Esophagus muscularis mucosa (tissue), 4 donors: ENCODE data around the gene SYNDIG1. TPM values are rescaled to one million over a fixed set of nuclear protein-coding genes. Genes with fewer than 3 reads are reported as not detected.

ENCODE experiments used
- DNase-seq: peaks from one replicate; pipeline ENCODE4 v3.0.0-alpha.2; 2017; ENCODE audit errors: extremely low spot score
- H3K27ac ChIP-seq, 4 donors: fragments of 200-600 bp; sonication (generic); replicated peaks in 1 of 4; 1 replicate in 3 of 4; 2 replicates in 1 of 4; pipeline ENCODE4 v1.5.1; 2016 to 2019; ENCODE audit warnings: mild to moderate bottlenecking in 1 of 4
- H3K27me3 ChIP-seq, 4 donors: fragments of 200-600 bp; sonication (generic); one replicate each; pipeline versions ENCODE4 v1.5.1 to v1.6.0; 2016 to 2019
- H3K36me3 ChIP-seq, 4 donors: fragments of 200-600 bp; sonication (generic); one replicate each; pipeline ENCODE4 v1.5.1; 2016 to 2019
- H3K4me1 ChIP-seq, 4 donors: fragments of 200-600 bp; sonication (generic); one replicate each; pipeline ENCODE4 v1.5.1; 2016 to 2019
- H3K4me3 ChIP-seq, 4 donors: fragments of 200-600 bp; sonication (generic); 1 replicate in 2 of 4; 2 replicates in 2 of 4; pipeline ENCODE4 v1.5.1; 2016 to 2019; ENCODE audit warnings: mild to moderate bottlenecking in 4 of 4, moderate library complexity in 1 of 4
- H3K9me3 ChIP-seq, 4 donors: fragments of 200-600 bp; sonication (generic); 1 replicate in 3 of 4; 2 replicates in 1 of 4; pipeline ENCODE4 v1.5.1; 2016 to 2019
- EP300 ChIP-seq: sonication (generic); formaldehyde crosslinking; IDR thresholded peaks from one replicate; pipeline ENCODE4 v1.6.1; 2017; ENCODE audit warnings: antibody characterized with exemption
- POLR2A ChIP-seq: fragments of 450-650 bp; IDR thresholded peaks from one replicate; pipeline ENCODE4 v1.6.1; 2017; ENCODE audit warnings: antibody characterized with exemption, moderate library complexity, mild to moderate bottlenecking, low read depth
- POLR2AphosphoS5 ChIP-seq, 2 donors: sonication (generic); formaldehyde crosslinking; IDR thresholded peaks; one replicate each; pipeline ENCODE4 v1.6.1; 2017; ENCODE audit warnings: antibody characterized with exemption in 2 of 2
- WGBS: methylation state at CpG from one replicate; pipeline ENCODE4 v1.1.5; 2018; 5-methylcytosine and 5-hydroxymethylcytosine counted together
- intact Hi-C: fragments of 100-400 bp; cut with DNase I; formaldehyde crosslinking; loops from one replicate; pipeline ENCODE4 v1.15.1; 2023
- total RNA-seq, 4 donors: library from RNA; depleted of rRNA; stranded (reverse); fragments of >200 nt; gene quantifications; one replicate each; pipeline versions ENCODE4 v1.1.0 to v1.2.1, GENCODE V29; 2016
- TF ChIP-seq, protein P1 (sequence below), 3 experiments: fragments of 200-600 bp in 2 of 3; fragments of 450-650 bp in 1 of 3; sonication (generic) in 2 of 3; IDR thresholded peaks; one replicate each; pipeline ENCODE4 v1.5.1; 2017 to 2019; ENCODE audit warnings: antibody characterized with exemption in 3 of 3, mild to moderate bottlenecking in 2 of 3, moderate library complexity in 1 of 3

The SYNDIG1 gene
- total RNA-seq, 4 donors from 2014 or later, result not detected

DNA sequence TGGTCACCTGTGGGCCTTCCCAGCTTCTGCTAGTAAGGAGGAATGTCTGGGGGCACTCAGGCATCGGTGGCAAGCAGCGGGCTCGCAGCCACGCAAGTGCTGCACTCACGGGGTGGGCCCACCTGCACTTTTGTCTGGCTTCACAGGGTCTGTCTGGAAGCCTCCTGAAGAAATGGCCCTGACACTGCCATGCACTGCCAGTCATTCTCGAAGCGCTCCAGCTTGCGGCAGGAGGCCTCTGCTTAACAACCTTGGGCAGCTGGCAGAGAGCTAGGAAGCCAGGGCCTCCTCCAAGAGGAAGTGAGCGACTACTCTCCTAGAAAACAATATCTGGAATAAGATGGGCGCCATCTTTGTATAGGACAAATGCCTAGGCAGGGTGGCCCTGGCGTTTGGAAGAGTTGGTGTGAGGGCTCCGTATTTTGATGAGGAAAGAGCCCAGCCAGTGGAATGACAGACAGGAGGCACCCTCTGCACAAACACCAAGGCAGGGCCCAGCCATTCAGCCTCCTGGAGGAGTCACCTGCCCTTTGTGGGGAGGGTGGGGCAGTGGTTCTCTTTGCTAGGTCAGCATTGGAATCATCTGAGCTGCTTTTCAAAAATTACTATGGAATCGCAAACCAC is 113.9 kb downstream of the SYNDIG1 start:
- Histone ChIP-seq H3K4me1 (no peaks in the 10 kb centered on the region), H3K4me3 (no peak overlapping the region), H3K27me3 (peaks cover 0 to 22% (median 0%) of the 10 kb centered on the region in 4 donors), H3K36me3 (no peaks in the 10 kb centered on the region), H3K27ac (no peak overlapping the region), H3K9me3 (no peaks in the 10 kb centered on the region)
- DNase-seq, result peak; percentile 39
- intact Hi-C loops, result no loop called here
- WGBS, result 85% methylated on average over 13 of the region's 13 CpGs
- TF ChIP-seq EP300, result no peak
- no peak for TF ChIP-seq POLR2AphosphoS5 (IDR thresholded peaks at IDR 0.05)
- TF ChIP-seq, protein P1, sequence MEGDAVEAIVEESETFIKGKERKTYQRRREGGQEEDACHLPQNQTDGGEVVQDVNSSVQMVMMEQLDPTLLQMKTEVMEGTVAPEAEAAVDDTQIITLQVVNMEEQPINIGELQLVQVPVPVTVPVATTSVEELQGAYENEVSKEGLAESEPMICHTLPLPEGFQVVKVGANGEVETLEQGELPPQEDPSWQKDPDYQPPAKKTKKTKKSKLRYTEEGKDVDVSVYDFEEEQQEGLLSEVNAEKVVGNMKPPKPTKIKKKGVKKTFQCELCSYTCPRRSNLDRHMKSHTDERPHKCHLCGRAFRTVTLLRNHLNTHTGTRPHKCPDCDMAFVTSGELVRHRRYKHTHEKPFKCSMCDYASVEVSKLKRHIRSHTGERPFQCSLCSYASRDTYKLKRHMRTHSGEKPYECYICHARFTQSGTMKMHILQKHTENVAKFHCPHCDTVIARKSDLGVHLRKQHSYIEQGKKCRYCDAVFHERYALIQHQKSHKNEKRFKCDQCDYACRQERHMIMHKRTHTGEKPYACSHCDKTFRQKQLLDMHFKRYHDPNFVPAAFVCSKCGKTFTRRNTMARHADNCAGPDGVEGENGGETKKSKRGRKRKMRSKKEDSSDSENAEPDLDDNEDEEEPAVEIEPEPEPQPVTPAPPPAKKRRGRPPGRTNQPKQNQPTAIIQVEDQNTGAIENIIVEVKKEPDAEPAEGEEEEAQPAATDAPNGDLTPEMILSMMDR (IDR thresholded peaks at IDR 0.05), result no peak
- no peak for TF ChIP-seq POLR2A

GRCh38 chr20:24584078-24584477 is 114.6 kb downstream of the SYNDIG1 start:
- Histone ChIP-seq H3K27me3 (peaks cover 0 to 22% (median 0%) of the 10 kb centered on the region in 4 donors), H3K27ac (no peak overlapping the region), H3K4me3 (no peak overlapping the region), H3K36me3 (no peaks in the 10 kb centered on the region), H3K4me1 (no peaks in the 10 kb centered on the region), H3K9me3 (no peaks in the 10 kb centered on the region)
- WGBS, result 88% methylated on average over 8 of the region's 9 CpGs
- intact Hi-C loops, result no loop called here
- TF ChIP-seq, protein P1 (IDR thresholded peaks at IDR 0.05), result no peak
- TF ChIP-seq POLR2AphosphoS5 (IDR thresholded peaks at IDR 0.05) (no peak), EP300 (no peak), POLR2A (no peak)
- no peak for DNase-seq

GRCh38 chr20:24584538-24585356 is 115.3 kb downstream of the SYNDIG1 start:
- intact Hi-C loops, result no loop called here
- Histone ChIP-seq H3K36me3 (no peaks in the 10 kb centered on the region), H3K9me3 (no peaks in the 10 kb centered on the region), H3K27ac (no peak overlapping the region), H3K4me3 (no peak overlapping the region), H3K27me3 (peaks cover 0 to 22% (median 0%) of the 10 kb centered on the region in 4 donors), H3K4me1 (no peaks in the 10 kb centered on the region)
- peak; percentile 88 for DNase-seq
- TF ChIP-seq, protein P1 (IDR thresholded peaks at IDR 0.05), result no peak
- TF ChIP-seq EP300, result no peak
- WGBS, result 82% methylated on average over 18 of the region's 26 CpGs

GRCh38 chr20:24585796-24586522 is 116.5 kb downstream of the SYNDIG1 start:
- Histone ChIP-seq H3K4me3 (no peak overlapping the region), H3K27ac (no peak overlapping the region), H3K36me3 (no peaks in the 10 kb centered on the region), H3K4me1 (no peaks in the 10 kb centered on the region), H3K27me3 (peaks cover 0 to 22% (median 0%) of the 10 kb centered on the region in 4 donors), H3K9me3 (no peaks in the 10 kb centered on the region)
- TF ChIP-seq EP300, result no peak
- TF ChIP-seq, protein P1 (IDR thresholded peaks at IDR 0.05), result no peak
- no peak for TF ChIP-seq POLR2A
- no peak for TF ChIP-seq POLR2AphosphoS5 (IDR thresholded peaks at IDR 0.05)
- intact Hi-C loops, result no loop called here
- no peak for DNase-seq
- 86% methylated on average over 9 of the region's 10 CpGs for WGBS
